Sigmoid colon (tissue), 7 donors: Measurements from ENCODE around the gene NEDD1. TPM values are rescaled to one million over a fixed set of nuclear protein-coding genes. Genes with fewer than 3 reads are reported as not detected.

Source experiments
- DNase-seq: peaks from one replicate; pipeline ENCODE4 v3.0.0-alpha.2; 2019
- H3K27ac ChIP-seq, 4 donors: fragments of 200-600 bp; sonication (generic); one replicate each; pipeline ENCODE4 v1.5.1; 2016 to 2019; ENCODE audit warnings: mild to moderate bottlenecking in 1 of 4
- H3K27me3 ChIP-seq, 3 donors: fragments of 200-600 bp; sonication (generic); one replicate each; pipeline ENCODE4 v1.5.1; 2019; ENCODE audit warnings: mild to moderate bottlenecking in 1 of 3
- H3K36me3 ChIP-seq, 4 donors: fragments of 200-600 bp; sonication (generic); one replicate each; pipeline ENCODE4 v1.5.1; 2016 to 2019
- H3K4me1 ChIP-seq, 4 donors: fragments of 200-600 bp; sonication (generic); one replicate each; pipeline ENCODE4 v1.5.1; 2017 to 2019
- H3K4me3 ChIP-seq, 4 donors: fragments of 200-600 bp; sonication (generic); one replicate each; pipeline ENCODE4 v1.5.1; 2017 to 2019; ENCODE audit warnings: mild to moderate bottlenecking in 2 of 4, moderate library complexity in 1 of 4
- H3K9me3 ChIP-seq, 4 donors: fragments of 200-600 bp in 3 of 4; sonication (generic) in 3 of 4; one replicate each; pipeline versions ENCODE4 v1.5.1 to v1.6.1; 2013 to 2019
- CTCF ChIP-seq, 4 experiments: fragments of 450-650 bp in 3 of 4; fragments of 200-600 bp in 1 of 4; IDR thresholded peaks; one replicate each; pipeline ENCODE4 v1.5.1; 2016 to 2019; ENCODE audit warnings: antibody characterized with exemption in 4 of 4, mild to moderate bottlenecking in 3 of 4, moderate library complexity in 2 of 4
- EP300 ChIP-seq, 4 donors: sonication (generic); formaldehyde crosslinking; IDR thresholded peaks; one replicate each; pipeline ENCODE4 v1.6.1; 2017; ENCODE audit warnings: antibody characterized with exemption in 4 of 4
- POLR2A ChIP-seq, 2 donors: fragments of 450-650 bp; IDR thresholded peaks; one replicate each; pipeline ENCODE4 v1.6.1; 2016; ENCODE audit warnings: antibody characterized with exemption in 2 of 2, mild to moderate bottlenecking in 2 of 2, moderate library complexity in 2 of 2
- POLR2AphosphoS5 ChIP-seq, 4 donors: sonication (generic); formaldehyde crosslinking; IDR thresholded peaks; one replicate each; pipeline ENCODE4 v1.6.1; 2017; ENCODE audit warnings: antibody characterized with exemption in 4 of 4
- WGBS, 2 donors: extraction: QIAGEN DNeasy Blood & Tissue Kit; methylation state at CpG; one replicate each; pipeline ENCODE4 v1.1.7; 2013; 5-methylcytosine and 5-hydroxymethylcytosine counted together
- intact Hi-C: fragments of 100-400 bp; cut with DNase I; formaldehyde crosslinking; loops from one replicate; pipeline ENCODE4 v1.15.1; 2023
- polyA plus RNA-seq, 3 donors: library from polyadenylated mRNA; stranded (reverse); fragments of 200-250 nt; gene quantifications; one replicate each; pipeline ENCODE4 v1.2.3, GENCODE V29; 2013
- total RNA-seq, 4 donors: library from RNA; depleted of rRNA; stranded (reverse); fragments of >200 nt; gene quantifications; one replicate each; pipeline ENCODE4 v1.1.0, GENCODE V29; 2016
- donor health status: healthy with polysubstance abuse.
- donor health status: Bipolar disorder and iron deficiency.
- donor health status: healthy.

The NEDD1 gene
- total RNA-seq = 10 to 100 TPM; 17.1 to 31.6 (median 20.9) TPM
- polyA plus RNA-seq = 1 to 10 TPM; 5.8 to 7.7 (median 6.0) TPM

GRCh38 chr12:96906849-96907670, at the start of gene NEDD1:
Gene NEDD1 (plus strand): TSS chr12:96907257. CDS start chr12:96909760, 2,503 bp downstream.
- TF ChIP-seq POLR2AphosphoS5 (IDR thresholded peaks at IDR 0.05) (peak; percentile 69 to 90 (median 80)), EP300 (IDR thresholded peaks at IDR 0.05) (no peak), POLR2A (IDR thresholded peaks at IDR 0.05) (peak; percentile 48 to 51), CTCF (IDR thresholded peaks at IDR 0.05) (no peak)
- Histone ChIP-seq H3K36me3 (no peaks in the 10 kb centered on the region), H3K27ac (peak within 1 kb of the TSS; percentile 83 to 97 (median 90)), H3K27me3 (no peaks in the 10 kb centered on the region), H3K9me3 (no peaks in the 10 kb centered on the region), H3K4me1 (peaks cover 0 to 32% (median 17%) of the 10 kb centered on the region in 4 donors), H3K4me3 (peak within 1 kb of the TSS; percentile 67 to 97 (median 89))
- 1% methylated on average over 68 of the region's 68 CpGs for WGBS, 2 donors
- DNase-seq = peak; percentile 91
- intact Hi-C loops = loop anchor here (5.0 kb wide), 1 partner anchor 625 kb away; no protein-coding TSS in a partner anchor

- no peak overlapping the region for H3K27ac ChIP-seq
- no peaks in the 10 kb centered on the region for H3K27me3 ChIP-seq
- TF ChIP-seq POLR2A (IDR thresholded peaks at IDR 0.05) (no peak), EP300 (IDR thresholded peaks at IDR 0.05) (no peak), POLR2AphosphoS5 (IDR thresholded peaks at IDR 0.05) (no peak)
- 55 to 65% methylated on average over 1 of the region's 1 CpG for WGBS, 2 donors
- H3K4me3 ChIP-seq = no peak overlapping the region
- DNase-seq = no peak
- H3K36me3 ChIP-seq = no peaks in the 10 kb centered on the region
- no peaks in the 10 kb centered on the region for H3K9me3 ChIP-seq
- intact Hi-C loops = no loop called here
- no peaks in the 10 kb centered on the region for H3K4me1 ChIP-seq
Measured at GRCh38 chr12:96858162-96858561, 48.9 kb upstream of the NEDD1 start.

- intact Hi-C loops = no loop called here
- no peak for TF ChIP-seq POLR2A (IDR thresholded peaks at IDR 0.05)
- TF ChIP-seq EP300 (IDR thresholded peaks at IDR 0.05) = no peak
- TF ChIP-seq POLR2AphosphoS5 (IDR thresholded peaks at IDR 0.05) = no peak
- no peak for TF ChIP-seq CTCF (IDR thresholded peaks at IDR 0.05)
- no peak for DNase-seq
- H3K36me3 ChIP-seq = no peaks in the 10 kb centered on the region
- no peak overlapping the region for H3K27ac ChIP-seq
- no peaks in the 10 kb centered on the region for H3K9me3 ChIP-seq
- H3K4me1 ChIP-seq = no peaks in the 10 kb centered on the region
- no peak overlapping the region for H3K4me3 ChIP-seq
- WGBS, 2 donors = 81 to 84% methylated on average over 2 of the region's 2 CpGs
- no peaks in the 10 kb centered on the region for H3K27me3 ChIP-seq
Measured at GRCh38 chr12:96861656-96862055, 45.4 kb upstream of the NEDD1 start.

- DNase-seq = no peak
- WGBS, 2 donors = 93 to 95% methylated on average over 1 of the region's 1 CpG
Measured at GRCh38 chr12:96862326-96862725, 44.7 kb upstream of the NEDD1 start.

More at GRCh38 chr12:96862326-96862725, 44.7 kb upstream of the NEDD1 start:
- no peaks in the 10 kb centered on the region for H3K27me3 ChIP-seq
- no peaks in the 10 kb centered on the region for H3K36me3 ChIP-seq
- H3K4me3 ChIP-seq = no peak overlapping the region
- H3K4me1 ChIP-seq = no peaks in the 10 kb centered on the region
- TF ChIP-seq POLR2AphosphoS5 (IDR thresholded peaks at IDR 0.05) (no peak), EP300 (IDR thresholded peaks at IDR 0.05) (no peak), CTCF (IDR thresholded peaks at IDR 0.05) (no peak), POLR2A (IDR thresholded peaks at IDR 0.05) (no peak)
- intact Hi-C loops = no loop called here
- H3K9me3 ChIP-seq = no peaks in the 10 kb centered on the region
- no peak overlapping the region for H3K27ac ChIP-seq
